ENCODE results near the gene PPP2R2B.

PPP2R2B gene

DNA sequence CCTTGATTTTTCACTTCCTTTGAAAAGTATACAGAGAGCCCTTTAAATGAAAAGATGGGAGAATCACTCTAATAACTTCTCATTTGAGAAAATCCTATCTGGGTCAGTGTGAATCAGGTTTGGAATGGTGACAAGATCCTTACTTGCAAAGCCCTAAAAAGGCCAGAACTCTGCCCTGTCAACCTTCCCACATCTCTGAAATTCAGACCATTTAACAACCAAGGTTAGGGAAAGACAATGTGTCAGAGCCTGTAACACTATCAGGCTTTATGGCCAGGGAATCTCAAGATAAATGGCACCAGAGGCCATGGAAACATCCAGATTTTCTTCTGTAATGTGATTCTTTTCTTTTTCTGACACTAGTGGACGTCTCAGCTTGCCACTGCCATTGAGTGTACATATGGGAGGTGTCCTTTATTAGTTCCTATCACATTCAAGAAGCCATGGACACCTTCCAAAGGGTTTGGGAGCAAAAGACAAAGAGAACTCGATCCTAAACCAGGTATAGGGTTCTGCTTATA is 196.9 kb downstream of the PPP2R2B start:
- TF ChIP-seq, protein P1, sequence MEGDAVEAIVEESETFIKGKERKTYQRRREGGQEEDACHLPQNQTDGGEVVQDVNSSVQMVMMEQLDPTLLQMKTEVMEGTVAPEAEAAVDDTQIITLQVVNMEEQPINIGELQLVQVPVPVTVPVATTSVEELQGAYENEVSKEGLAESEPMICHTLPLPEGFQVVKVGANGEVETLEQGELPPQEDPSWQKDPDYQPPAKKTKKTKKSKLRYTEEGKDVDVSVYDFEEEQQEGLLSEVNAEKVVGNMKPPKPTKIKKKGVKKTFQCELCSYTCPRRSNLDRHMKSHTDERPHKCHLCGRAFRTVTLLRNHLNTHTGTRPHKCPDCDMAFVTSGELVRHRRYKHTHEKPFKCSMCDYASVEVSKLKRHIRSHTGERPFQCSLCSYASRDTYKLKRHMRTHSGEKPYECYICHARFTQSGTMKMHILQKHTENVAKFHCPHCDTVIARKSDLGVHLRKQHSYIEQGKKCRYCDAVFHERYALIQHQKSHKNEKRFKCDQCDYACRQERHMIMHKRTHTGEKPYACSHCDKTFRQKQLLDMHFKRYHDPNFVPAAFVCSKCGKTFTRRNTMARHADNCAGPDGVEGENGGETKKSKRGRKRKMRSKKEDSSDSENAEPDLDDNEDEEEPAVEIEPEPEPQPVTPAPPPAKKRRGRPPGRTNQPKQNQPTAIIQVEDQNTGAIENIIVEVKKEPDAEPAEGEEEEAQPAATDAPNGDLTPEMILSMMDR (IDR thresholded peaks at IDR 0.05): no peak

DNA sequence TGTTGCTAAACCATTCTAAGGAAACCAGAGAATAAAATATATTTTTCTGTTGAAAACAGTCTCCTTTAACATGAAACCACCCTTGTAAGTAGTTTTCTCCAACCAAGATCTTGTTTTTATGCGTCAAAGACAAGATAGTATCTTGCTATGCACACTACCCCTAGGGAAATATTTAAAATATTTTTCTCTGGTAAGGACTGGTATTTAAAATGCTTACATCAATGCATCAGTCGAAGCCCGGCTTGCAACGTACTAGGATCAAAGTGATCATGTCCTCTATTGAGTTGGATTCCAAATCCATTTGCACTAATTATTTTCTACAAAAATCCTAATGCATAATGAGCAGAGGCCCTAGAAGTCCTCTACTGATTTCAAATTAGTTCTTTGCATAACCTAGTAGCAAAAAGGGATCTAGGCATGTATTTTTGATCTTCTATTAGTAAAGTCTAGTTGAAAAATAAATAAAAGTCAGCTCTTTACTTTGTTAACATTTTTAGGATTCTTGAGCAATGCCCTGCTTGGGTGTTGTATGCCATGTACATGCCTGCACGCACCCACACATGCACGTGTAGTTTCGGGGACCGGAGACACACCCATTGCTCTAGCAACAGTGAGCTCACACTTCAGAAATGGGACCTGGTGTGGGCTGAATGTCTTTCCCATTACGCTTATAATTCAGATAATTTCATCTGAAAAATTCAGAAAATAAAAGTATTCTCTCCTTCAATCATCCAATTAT is 197.5 kb downstream of the PPP2R2B start:
- TF ChIP-seq, protein P1 (IDR thresholded peaks at IDR 0.05): no peak

DNA sequence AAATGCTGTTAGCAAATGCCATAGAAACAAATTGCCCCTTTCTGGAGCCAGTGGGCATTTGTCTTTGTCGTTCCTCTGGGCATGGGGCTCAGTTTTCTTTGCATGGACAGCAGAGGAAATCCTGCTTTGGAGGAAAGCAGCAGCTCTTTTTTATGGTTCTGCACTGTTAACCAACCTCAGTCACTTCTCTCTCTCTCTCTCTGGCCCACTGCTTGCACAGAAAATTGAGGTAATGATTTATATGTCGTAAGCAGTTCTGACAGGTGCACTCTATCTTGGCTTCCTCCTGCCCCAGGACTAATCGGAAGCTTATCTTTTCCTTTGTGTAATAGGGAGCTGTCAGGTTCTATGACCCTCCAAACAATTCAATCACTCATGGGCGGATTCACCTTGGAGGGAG is 202.9 kb downstream of the PPP2R2B start:
- TF ChIP-seq, protein P1 (IDR thresholded peaks at IDR 0.05): no peak

DNA sequence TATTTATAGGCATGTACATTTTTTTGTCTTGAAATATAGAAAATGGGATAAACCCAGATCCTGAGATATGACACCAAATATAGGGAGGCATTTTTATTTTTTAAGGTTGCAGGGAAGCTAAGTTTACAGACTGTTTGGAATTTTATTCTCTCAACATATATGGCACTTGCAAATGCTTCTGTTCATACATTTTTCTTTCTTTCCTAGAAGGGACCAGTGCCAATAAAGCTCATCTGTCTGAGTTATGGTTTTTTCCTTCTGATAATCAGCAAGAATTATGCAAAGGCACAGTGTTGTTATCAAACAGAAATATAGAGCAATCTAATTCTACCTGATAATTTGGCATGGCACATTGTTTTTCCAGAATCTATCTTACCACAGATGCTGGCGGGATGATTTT is 205.7 kb downstream of the PPP2R2B start:
- TF ChIP-seq, protein P1 (IDR thresholded peaks at IDR 0.05): no peak

DNA sequence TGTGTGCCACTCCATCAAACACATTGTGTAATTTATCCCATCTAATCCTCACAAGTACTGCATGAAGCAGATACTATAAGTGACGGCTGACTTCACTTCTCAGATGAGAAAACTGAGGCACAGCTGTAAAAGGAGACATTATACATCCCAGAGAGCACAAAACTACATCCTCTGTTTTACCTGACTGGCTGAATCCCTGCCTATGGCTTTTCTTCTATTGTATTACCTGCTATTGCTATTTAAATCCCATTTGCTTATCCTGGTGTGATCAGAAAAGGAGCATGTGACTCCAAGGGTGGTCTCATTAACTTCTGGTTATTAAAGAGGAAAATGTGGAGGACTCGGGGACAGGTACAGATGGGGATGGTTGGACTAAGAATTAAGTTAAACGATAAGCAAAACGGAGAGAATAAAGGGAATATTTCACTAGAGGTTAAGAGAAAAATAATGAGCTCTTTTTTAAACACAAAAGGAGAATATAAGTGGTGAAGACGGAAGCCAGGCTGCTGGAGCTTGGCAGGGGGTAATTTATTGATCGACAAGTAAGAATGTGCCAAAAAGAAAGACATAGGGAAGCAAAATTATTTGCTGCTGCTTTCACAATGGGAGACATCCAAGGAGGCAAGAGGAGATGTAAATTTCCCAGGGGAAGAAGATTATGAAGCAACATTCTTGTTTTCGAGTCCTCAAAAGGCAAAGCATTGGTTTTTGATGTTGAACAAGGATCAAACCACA is 206.8 kb downstream of the PPP2R2B start:
- TF ChIP-seq, protein P1 (IDR thresholded peaks at IDR 0.05): no peak

DNA sequence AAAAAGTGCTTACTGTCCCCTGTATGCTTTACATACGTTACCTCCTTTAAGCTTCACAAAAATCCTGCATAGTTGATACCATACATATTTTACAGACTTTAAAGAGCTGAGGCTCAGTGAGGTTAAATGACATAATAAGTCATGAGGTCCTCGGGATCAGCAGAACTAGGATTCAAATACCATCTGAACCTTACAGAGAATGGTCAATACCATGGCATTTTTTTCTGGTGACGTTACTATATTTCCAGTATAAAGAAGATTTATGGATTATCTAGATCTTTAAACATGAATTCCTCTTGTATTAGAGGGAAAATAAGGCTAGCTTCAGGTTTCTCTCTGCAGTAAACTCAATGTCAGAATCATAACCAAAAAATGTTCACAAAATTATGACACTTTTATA is 208.9 kb downstream of the PPP2R2B start:
- TF ChIP-seq, protein P1 (IDR thresholded peaks at IDR 0.05): no peak

DNA sequence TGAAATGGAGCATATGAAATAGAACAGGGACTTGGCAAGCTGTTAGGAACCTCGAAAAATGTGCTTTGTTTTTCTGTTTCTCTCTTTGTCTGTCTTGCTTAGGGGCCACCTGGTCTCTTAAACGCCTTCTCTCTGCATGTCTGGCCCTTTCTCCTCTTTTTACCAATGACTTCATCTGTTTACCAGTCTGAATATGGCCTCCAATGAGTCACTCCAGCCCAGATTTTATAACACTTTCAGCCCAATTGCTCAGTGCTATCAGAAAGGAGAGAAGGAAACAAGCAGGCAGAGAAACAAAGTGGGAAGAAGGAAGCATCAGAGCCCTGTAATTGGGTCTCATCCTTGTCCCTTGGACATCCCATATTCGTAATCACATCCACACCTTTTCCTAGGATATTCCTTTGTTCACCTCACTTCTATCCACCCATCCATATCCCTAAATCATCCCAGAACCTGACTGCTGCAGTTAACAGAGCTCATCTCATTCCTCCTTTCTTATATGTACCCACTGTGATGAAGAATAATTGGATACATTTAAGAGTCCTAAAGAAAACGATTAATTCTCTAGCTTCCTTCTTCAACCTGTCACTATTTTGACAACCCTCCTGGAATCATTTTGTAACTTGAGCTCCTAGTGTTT is 210.8 kb downstream of the PPP2R2B start:
- TF ChIP-seq, protein P1 (IDR thresholded peaks at IDR 0.05): no peak

All from LNCAP (cell line).